NCI-H2081 treated with DMSO at 0.1 percent for 48 hours (cell line): ENCODE results near the gene SEMA3C.

Experiments
- DNase-seq: peaks from one replicate; lab custom pipeline; 2025; lab: John Stamatoyannopoulos, UW

SEMA3C gene

GRCh38 chr7:80823057-80823456 is 95.8 kb downstream of the SEMA3C start:
- DNase-seq: no peak

DNA sequence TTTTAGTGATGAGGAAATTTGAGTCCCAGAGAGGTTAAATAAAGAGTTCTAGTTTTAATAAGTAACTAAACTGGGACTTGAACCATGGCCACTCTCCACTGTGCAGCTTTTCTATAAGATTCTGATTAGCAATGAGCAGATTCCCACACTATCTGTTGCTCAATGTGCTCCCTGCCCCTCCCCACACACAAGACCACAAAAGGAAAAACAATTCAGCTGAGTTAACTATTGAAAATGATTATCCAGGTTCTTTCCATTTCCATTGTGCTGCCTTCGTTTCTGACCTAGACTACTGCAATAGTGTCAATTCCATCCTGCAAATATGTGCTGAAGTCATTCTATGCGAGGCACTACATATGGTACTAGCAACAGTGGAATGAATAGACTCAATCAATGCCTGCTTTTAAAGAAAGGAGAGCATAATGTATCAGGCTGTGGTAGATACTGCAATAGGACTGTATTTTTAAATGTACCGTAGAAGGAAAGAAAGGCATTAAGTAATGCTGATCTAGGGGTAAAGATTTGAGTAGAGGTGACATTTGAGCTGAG is 97.0 kb downstream of the SEMA3C start:
- DNase-seq: no peak

DNA sequence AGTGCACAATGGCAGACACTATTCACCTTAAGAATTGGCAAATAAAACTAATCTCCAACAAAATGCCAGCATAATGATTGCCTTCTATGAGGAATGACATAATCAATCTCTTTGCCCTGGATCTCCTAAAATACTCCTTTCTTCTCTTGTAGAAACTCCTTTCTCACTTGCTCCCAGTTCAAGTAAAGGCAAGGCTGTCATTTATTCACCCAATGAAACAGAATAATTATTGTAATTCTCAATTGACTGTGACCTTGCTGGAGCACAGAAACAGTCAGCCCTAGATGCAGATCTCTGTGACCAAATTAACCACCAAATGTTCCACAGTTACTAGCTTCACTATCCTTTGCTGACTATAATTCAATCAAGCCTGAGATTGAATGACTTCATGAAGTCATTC is 99.3 kb downstream of the SEMA3C start:
- no peak for DNase-seq

GRCh38 chr7:80818181-80818580 is 100.7 kb downstream of the SEMA3C start:
- no peak for DNase-seq

DNA sequence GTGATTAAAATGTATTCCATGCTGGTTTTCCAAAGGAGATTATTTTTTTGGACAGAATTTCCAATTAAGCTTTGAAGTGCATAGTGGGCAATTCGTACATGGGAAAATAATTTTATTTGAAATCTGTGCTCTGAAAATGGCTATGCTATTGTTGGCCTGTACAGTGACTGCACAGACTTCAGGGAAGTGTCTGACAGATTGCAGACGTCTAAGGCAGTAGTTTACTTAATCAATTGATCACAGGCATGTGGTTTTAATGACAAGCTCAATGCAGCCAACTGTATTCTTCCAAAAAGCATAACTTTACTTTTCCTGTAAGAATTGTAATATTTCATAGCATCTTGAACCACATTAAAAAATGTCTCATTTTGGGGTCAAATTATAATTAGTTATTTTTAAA is 102.0 kb downstream of the SEMA3C start:
- DNase-seq: no peak

- DNase-seq: no peak
Measured at GRCh38 chr7:80815733-80816132, 103.1 kb downstream of the SEMA3C start.

GRCh38 chr7:80809545-80809944 is 109.3 kb downstream of the SEMA3C start:
- DNase-seq: no peak

DNA sequence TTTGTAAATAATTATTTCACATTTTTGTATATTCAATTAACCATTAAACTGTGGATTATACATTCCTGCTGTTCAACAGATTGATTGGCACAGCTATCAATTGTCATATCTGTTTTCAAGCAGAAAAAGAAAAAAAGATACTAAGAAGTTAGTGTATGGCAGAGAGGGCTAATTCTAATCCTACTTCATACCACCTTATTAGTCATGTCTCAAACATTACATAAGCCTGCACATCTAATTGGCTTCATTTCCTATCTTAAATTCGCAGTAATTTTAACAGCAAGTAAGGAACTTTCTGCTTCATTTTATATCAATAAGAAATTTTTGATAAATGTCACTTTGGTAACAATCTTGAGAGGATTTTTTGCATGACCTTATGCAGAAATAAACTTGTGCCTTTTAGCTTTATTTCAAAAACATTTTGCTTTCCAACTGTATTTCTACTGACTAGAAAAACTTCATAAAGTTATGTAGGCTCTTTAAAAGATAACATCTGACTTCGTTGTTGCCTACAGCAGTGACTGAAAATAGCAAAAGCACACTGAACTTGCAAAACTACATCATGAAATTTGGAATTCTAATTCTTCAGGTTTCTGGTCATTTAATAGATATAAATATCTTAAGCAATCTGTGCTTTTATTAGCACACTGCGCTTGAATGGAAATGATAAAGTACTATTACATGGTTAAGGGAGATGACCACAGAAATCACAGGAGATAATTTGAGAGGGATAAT is 111.5 kb downstream of the SEMA3C start:
- DNase-seq: no peak

GRCh38 chr7:80806663-80807062 is 112.2 kb downstream of the SEMA3C start:
- DNase-seq: no peak

GRCh38 chr7:80804589-80804988 is 114.3 kb downstream of the SEMA3C start:
- no peak for DNase-seq

GRCh38 chr7:80802527-80802926 is 116.3 kb downstream of the SEMA3C start:
- no peak for DNase-seq

DNA sequence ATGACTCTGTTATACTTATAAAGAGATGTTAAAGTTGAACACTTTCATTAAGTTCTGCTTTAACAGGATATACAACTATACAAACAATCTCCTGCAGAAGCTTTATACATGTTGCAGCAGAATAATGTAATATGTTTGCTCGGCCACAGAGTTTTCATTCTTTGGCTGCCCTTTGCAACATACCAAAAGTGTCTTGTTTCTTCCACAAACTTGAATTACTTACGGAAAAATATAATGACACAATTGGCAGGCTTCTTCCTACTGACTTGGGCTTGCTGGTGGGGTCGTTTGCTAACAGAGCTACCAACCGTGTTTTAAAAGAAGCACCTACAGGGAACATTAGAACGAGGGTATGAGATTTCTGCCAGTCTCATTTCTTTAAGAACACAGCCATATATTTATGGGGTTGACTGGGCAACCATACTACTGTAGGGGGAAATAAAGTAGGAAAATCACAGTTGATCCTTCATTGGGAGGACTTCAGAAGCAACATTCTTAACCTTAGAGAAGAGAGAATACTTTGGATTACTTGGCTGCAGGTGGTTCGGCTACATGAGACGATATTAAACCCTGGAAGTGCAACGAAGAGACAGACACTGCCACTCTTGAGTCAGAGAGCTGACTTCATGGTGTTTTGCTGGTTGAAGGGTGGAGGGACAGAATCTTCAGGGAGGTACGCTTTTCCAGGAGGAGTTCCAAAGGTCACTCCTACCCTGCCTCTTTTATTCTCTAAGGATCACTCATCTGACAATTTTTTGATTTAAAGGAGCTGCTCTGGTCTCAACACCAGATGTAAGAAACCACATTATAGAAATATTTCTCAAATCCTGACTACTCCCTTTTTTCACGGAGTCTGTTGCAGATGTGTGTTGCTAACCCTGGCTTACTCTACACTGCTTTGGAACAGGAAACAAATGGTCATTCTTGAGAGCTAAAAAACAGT is 123.9 kb downstream of the SEMA3C start:
- DNase-seq: no peak

- DNase-seq: no peak
Measured at GRCh38 chr7:80791509-80791929, 127.3 kb downstream of the SEMA3C start.

DNA sequence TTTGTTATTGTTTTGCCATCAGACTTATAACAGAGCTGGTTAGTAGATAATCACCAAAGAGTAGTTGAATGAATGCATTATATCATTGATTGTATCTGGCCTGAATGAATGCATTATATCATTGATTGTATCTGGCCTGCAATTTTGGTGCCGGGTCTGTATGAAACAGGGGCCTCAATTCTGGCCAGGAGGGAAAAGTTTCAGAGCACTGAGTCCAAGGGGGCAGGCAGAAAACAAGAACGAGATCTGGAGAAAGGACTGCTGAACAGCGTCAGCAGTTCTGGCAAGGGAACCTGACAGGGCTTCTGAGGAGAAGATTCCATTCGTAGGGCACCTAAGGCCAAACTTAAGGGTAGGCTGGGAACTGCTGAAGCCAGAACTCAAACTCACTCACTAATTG is 128.0 kb downstream of the SEMA3C start:
- DNase-seq: no peak

DNA sequence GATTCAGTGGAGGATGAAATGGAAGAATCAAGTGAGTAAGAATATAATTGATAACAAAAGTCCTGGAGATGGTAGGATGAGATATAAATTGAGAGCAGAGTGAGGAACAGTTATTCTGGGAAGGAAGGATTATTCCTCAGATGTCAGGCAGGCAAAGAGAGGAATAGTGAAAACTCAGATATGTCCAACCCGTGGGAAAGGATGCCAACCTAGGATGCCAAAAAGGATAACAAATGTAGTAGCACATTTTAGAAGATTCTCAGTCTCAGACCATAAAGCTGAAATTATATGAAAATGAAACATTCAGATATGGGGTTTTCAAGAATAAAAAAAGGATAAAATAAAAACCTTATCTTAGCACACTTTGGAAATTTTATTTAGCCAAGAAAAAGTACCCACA is 131.1 kb downstream of the SEMA3C start:
- DNase-seq: no peak

- no peak for DNase-seq
Measured at GRCh38 chr7:80785961-80786536, 132.8 kb downstream of the SEMA3C start.

GRCh38 chr7:80785276-80785675 is 133.6 kb downstream of the SEMA3C start:
- DNase-seq: no peak

GRCh38 chr7:80783678-80784327 is 135.0 kb downstream of the SEMA3C start:
- DNase-seq: no peak

- DNase-seq: no peak
Measured at GRCh38 chr7:80783186-80783677, 135.6 kb downstream of the SEMA3C start.

- DNase-seq: no peak
Measured at GRCh38 chr7:80781561-80781979, 137.3 kb downstream of the SEMA3C start.

GRCh38 chr7:80781146-80781545 is 137.7 kb downstream of the SEMA3C start:
- DNase-seq: no peak

- DNase-seq: no peak
Measured at GRCh38 chr7:80779456-80779855, 139.4 kb downstream of the SEMA3C start.
